Left renal cortex interstitium (tissue), 4 donors: ENCODE results near the gene SNX14. TPM values are rescaled to one million over a fixed set of nuclear protein-coding genes. Genes with fewer than 3 reads are reported as not detected.
"Not testable (repeated sequence)": the region's sequence is repeated elsewhere in the genome, so short reads cannot be mapped to it uniquely, and the experiment has no call there.

Experiments
- DNase-seq, 4 donors: peaks; one replicate each; pipeline ENCODE4 v3.0.0-alpha.2; 2013; ENCODE audit warnings: low read depth in 4 of 4, low spot score in 2 of 4, missing footprints in 1 of 4
- polyA plus RNA-seq, 4 donors: library from polyadenylated mRNA; unstranded; fragments of 120-200 nt; gene quantifications; one replicate each; pipeline ENCODE4 v1.2.1, GENCODE V29; 2013; ENCODE audit not compliant: insufficient read length in 4 of 4

The SNX14 gene
- polyA plus RNA-seq, 4 donors, result 96.7 to 148 (median 129) TPM

- no peak for DNase-seq
Measured at GRCh38 chr6:85537055-85537494, 56.6 kb downstream of the SNX14 start.

- DNase-seq, result not testable (repeated sequence)
Measured at GRCh38 chr6:85524281-85524680, 69.4 kb downstream of the SNX14 start.

- DNase-seq, result no peak
Measured at GRCh38 chr6:85516168-85516567, 77.5 kb downstream of the SNX14 start.

GRCh38 chr6:85506441-85507093 is 87.1 kb downstream of the SNX14 start:
- DNase-seq, result no peak

GRCh38 chr6:85498596-85499258 is 94.9 kb downstream of the SNX14 start:
- no peak for DNase-seq

GRCh38 chr6:85496856-85497255 is 96.8 kb downstream of the SNX14 start:
- DNase-seq, result no peak

- DNase-seq, result no peak
Measured at GRCh38 chr6:85496009-85496579, 97.6 kb downstream of the SNX14 start.

- DNase-seq, result no peak
Measured at GRCh38 chr6:85494547-85495536, 98.8 kb downstream of the SNX14 start.

- no peak for DNase-seq
Measured at GRCh38 chr6:85493389-85493788, 100.3 kb downstream of the SNX14 start.

GRCh38 chr6:85490516-85491248 is 103.0 kb downstream of the SNX14 start:
- DNase-seq, result no peak

- no peak for DNase-seq
Measured at GRCh38 chr6:85484948-85485347, 108.7 kb downstream of the SNX14 start.

- DNase-seq, result no peak
Measured at GRCh38 chr6:85483846-85484245, 109.8 kb downstream of the SNX14 start.

GRCh38 chr6:85482905-85483700 is 110.6 kb downstream of the SNX14 start:
- peak; percentile 5 to 36 (median 20) for DNase-seq

- no peak for DNase-seq
Measured at GRCh38 chr6:85482206-85482904, 111.3 kb downstream of the SNX14 start.

GRCh38 chr6:85479208-85479607 is 114.5 kb downstream of the SNX14 start:
- DNase-seq, result no peak

- DNase-seq, result no peak
Measured at GRCh38 chr6:85476532-85476931, 117.1 kb downstream of the SNX14 start.

- no peak for DNase-seq
Measured at GRCh38 chr6:85473748-85474147, 119.9 kb downstream of the SNX14 start.

GRCh38 chr6:85472744-85473143 is 120.9 kb downstream of the SNX14 start:
- no peak for DNase-seq

- DNase-seq, result no peak
Measured at GRCh38 chr6:85470023-85470410, 123.6 kb downstream of the SNX14 start.
